Smooth muscle cell (in vitro differentiated cells): ENCODE measurements around the gene GRIK1. TPM values are rescaled to one million over a fixed set of nuclear protein-coding genes. Genes with fewer than 3 reads are reported as not detected.

ENCODE experiments used
- DNase-seq: peaks from one replicate; lab custom pipeline; 2025; ENCODE audit not compliant: unreplicated experiment; lab: John Stamatoyannopoulos, UW
- H2AFZ ChIP-seq: fragments of 200-600 bp; sonication (generic); 2 replicates; pipeline ENCODE4 v1.6.0; 2016; ENCODE audit warnings: antibody characterized with exemption, low read depth, mild to moderate bottlenecking
- H3F3A ChIP-seq: fragments of 200-600 bp; sonication (generic); 2 replicates; pipeline ENCODE4 v1.6.0; 2017; ENCODE audit warnings: antibody characterized with exemption, low read depth
- H3K27ac ChIP-seq: fragments of 200-600 bp; sonication (generic); 2 replicates; pipeline ENCODE4 v1.5.1; 2016; ENCODE audit warnings: low read depth, mild to moderate bottlenecking
- H3K27me3 ChIP-seq: fragments of 200-600 bp; sonication (generic); 2 replicates; pipeline ENCODE4 v1.6.1; 2016; ENCODE audit warnings: low read depth, mild to moderate bottlenecking
- H3K36me3 ChIP-seq: fragments of 200-600 bp; sonication (generic); 2 replicates; pipeline ENCODE4 v1.5.1; 2016; ENCODE audit warnings: low read depth
- H3K4me1 ChIP-seq: fragments of 200-600 bp; sonication (generic); 2 replicates; pipeline ENCODE4 v1.5.1; 2016; ENCODE audit warnings: low read depth
- H3K4me2 ChIP-seq: fragments of 200-600 bp; sonication (generic); 2 replicates; pipeline ENCODE4 v1.6.0; 2016; ENCODE audit warnings: mild to moderate bottlenecking
- H3K4me3 ChIP-seq: fragments of 200-600 bp; sonication (generic); 2 replicates; pipeline ENCODE4 v1.5.1; 2016; ENCODE audit warnings: mild to moderate bottlenecking
- H3K79me2 ChIP-seq: fragments of 200-600 bp; sonication (generic); 2 replicates; pipeline ENCODE4 v1.6.0; 2016; ENCODE audit warnings: low read depth, mild to moderate bottlenecking
- H3K9ac ChIP-seq: fragments of 200-600 bp; sonication (generic); 2 replicates; pipeline ENCODE4 v1.6.0; 2016; ENCODE audit warnings: low read depth
- H3K9me3 ChIP-seq: fragments of 200-600 bp; sonication (generic); replicated peaks from 2 replicates; pipeline ENCODE4 v1.5.1; 2016; ENCODE audit warnings: low read depth
- H4K20me1 ChIP-seq: fragments of 200-600 bp; sonication (generic); 2 replicates; pipeline ENCODE4 v1.6.0; 2016; ENCODE audit warnings: low read depth
- CTCF ChIP-seq: fragments of 200-600 bp; sonication (generic); IDR thresholded peaks from 2 replicates; pipeline ENCODE4 v1.5.1; 2017; ENCODE audit warnings: borderline replicate concordance, mild to moderate bottlenecking, antibody characterized with exemption; ENCODE audit not compliant: insufficient read depth, poor library complexity, severe bottlenecking
- WGBS: methylation state at CpG from one replicate; pipeline ENCODE4 v1.1.7; 2016; ENCODE audit warnings: low lambda C conversion rate; 5-methylcytosine and 5-hydroxymethylcytosine counted together
- polyA plus RNA-seq: library from polyadenylated mRNA; unstranded; fragments of >200 nt; fragmentation: Nextera tagmentation; extraction: Ambion mirVana; gene quantifications from 2 replicates; pipeline ENCODE4 v1.2.1, GENCODE V29; 2016
- total RNA-seq: library from RNA; depleted of rRNA; stranded (reverse); fragments of >200 nt; gene quantifications from 2 replicates; pipeline ENCODE4 v1.2.3, GENCODE V29; 2014

The GRIK1 gene
- total and polyA plus RNA-seq, 2 experiments from 2014 or later: 0.09 TPM; not detected in 1

- Histone ChIP-seq H3K9ac (no peak overlapping the region), H4K20me1 (no peaks in the 10 kb centered on the region), H3K27ac (no peak overlapping the region), H3K4me3 (no peak overlapping the region), H2AFZ (no peak overlapping the region), H3K79me2 (no peaks in the 10 kb centered on the region), H3K36me3 (no peaks in the 10 kb centered on the region), H3K27me3 (no peaks in the 10 kb centered on the region), H3K4me1 (peaks cover 3% of the 10 kb centered on the region), H3F3A (no peaks in the 10 kb centered on the region), H3K4me2 (no peak overlapping the region), H3K9me3 (no peaks in the 10 kb centered on the region)
- no peak for TF ChIP-seq CTCF
- no peak for DNase-seq
- WGBS: 97% methylated on average over 10 of the region's 10 CpGs
Measured at GRCh38 chr21:29658177-29658933, 281.4 kb downstream of the GRIK1 start.

- Histone ChIP-seq H2AFZ (no peak overlapping the region), H3K4me2 (peak overlapping the region; percentile 76), H3K9me3 (no peaks in the 10 kb centered on the region), H3K79me2 (no peaks in the 10 kb centered on the region), H3K4me3 (no peak overlapping the region), H3F3A (no peaks in the 10 kb centered on the region), H3K4me1 (peaks cover 3% of the 10 kb centered on the region), H4K20me1 (no peaks in the 10 kb centered on the region), H3K9ac (no peak overlapping the region), H3K27ac (peak overlapping the region; percentile 42), H3K36me3 (no peaks in the 10 kb centered on the region), H3K27me3 (no peaks in the 10 kb centered on the region)
- no peak for TF ChIP-seq CTCF
- DNase-seq: no peak
- 91% methylated on average over 9 of the region's 9 CpGs for WGBS
Measured at GRCh38 chr21:29657240-29657989, 282.4 kb downstream of the GRIK1 start.

- no peaks in the 10 kb centered on the region for H3K9me3 ChIP-seq
- no peak overlapping the region for H2AFZ ChIP-seq
- no peak overlapping the region for H3K4me3 ChIP-seq
- H4K20me1 ChIP-seq: no peaks in the 10 kb centered on the region
- DNase-seq: no peak
- no peaks in the 10 kb centered on the region for H3F3A ChIP-seq
- H3K36me3 ChIP-seq: no peaks in the 10 kb centered on the region
- no peaks in the 10 kb centered on the region for H3K27me3 ChIP-seq
- no peak for TF ChIP-seq CTCF
- H3K79me2 ChIP-seq: no peaks in the 10 kb centered on the region
- 27% methylated on average over 6 of the region's 6 CpGs for WGBS
- no peak overlapping the region for H3K9ac ChIP-seq
- H3K27ac ChIP-seq: peak overlapping the region; percentile 42
- peaks cover 3% of the 10 kb centered on the region for H3K4me1 ChIP-seq
- H3K4me2 ChIP-seq: peak overlapping the region; percentile 76
Measured at GRCh38 chr21:29656504-29657239, 283.1 kb downstream of the GRIK1 start.
